GM19328 (cell line): ENCODE data around the gene SPAG16.

ENCODE experiments used
- ATAC-seq: cut with Tn5 transposase; IDR thresholded peaks from one replicate; pipeline ENCODE4 v1.9.1; 2021; ENCODE audit warnings: mild to moderate bottlenecking, moderate library complexity; ENCODE audit not compliant: unreplicated experiment

The SPAG16 gene

DNA sequence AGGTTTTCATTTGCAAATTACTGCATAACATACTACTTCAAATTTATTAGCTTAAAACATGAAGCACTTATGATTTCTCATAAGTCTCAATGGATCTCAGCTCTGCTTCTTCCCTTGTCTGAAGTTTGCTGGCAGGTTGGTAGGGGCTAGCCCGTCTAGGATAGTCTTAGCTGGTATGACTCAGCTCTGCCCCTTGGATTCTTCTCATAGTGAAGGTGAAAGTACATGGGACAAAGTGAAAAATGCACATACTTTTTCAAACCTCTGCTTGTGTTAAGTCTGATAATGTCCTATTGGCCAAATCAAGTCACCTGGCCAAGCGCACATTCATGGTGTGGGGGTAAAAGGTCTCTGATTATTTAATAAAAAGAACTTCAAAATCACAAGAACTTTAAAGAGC, 941.8 kb downstream of the SPAG16 start:
- no peak for ATAC-seq

DNA sequence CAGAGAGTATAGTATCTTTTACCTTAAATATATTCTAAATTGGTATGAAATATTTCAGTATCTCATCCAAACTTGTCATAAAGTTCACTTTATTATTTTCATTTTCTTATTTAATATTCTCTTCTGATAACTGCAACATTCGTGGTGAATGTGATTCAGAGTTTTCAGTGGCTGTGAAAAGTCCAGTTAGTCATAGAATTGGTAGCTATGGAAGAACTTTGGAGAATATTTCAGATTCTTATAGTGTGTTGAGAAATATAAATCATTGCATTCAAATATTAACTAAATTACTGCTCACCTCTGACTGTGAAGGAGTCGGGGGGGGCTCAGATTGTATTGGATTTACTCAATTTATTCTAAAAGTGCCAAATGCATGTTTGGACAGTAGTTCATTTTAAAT, 948.0 kb downstream of the SPAG16 start:
- ATAC-seq: no peak

DNA sequence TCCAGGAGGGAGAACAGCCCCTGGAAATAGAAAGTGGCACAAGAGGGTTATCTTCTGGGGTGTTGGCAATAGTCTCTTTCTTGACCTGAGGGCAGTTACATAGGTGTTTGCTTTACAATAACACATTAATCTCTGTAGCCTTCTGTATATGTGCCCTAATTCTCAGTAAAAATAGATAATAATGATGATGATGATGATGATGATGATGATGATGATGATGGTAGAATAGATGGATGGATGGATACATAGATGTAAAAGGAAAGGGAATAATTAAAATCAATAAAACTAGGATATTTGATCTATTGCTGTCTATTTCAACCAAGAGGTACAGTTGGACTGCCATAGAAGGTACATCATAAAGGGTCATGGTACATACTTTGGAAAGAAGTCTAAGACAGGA, 948.9 kb downstream of the SPAG16 start:
- no peak for ATAC-seq

DNA sequence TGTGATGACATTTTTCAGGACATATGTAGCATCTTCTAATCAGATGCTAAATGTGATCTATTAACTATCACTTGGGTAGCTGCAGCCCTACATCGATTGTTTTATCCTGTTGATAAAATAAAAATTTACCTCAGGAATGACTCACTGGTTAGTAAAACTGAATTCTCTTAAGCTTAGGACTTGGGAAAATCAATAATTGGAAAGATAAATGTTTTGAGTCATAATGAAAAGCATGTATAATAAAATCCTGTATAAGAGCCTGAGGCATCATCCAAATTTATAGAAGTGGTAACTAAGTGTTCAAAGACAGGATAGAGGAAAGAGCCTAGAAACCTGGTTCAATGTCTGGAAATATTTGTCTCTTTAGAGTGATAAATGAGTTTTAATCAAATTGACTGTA, 958.5 kb downstream of the SPAG16 start:
- no peak for ATAC-seq

DNA sequence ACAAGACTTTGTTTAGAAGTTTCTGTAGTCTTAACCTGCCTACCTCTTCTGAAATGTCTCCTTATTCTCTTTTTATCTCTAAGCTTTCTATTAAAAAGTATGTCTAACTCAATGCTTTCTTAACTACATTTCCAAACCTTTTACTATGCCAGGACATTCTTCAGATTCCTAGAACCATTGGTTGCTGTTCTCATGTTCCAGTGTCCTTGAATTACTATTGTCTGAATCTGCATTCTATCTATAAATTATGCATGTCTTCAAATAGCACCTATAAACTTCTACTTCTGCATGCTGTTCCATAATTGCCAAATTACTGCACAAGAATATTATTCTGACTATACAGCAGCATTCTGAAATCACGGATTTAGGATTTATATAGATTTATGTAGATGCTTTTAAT, 960.6 kb downstream of the SPAG16 start:
- no peak for ATAC-seq

DNA sequence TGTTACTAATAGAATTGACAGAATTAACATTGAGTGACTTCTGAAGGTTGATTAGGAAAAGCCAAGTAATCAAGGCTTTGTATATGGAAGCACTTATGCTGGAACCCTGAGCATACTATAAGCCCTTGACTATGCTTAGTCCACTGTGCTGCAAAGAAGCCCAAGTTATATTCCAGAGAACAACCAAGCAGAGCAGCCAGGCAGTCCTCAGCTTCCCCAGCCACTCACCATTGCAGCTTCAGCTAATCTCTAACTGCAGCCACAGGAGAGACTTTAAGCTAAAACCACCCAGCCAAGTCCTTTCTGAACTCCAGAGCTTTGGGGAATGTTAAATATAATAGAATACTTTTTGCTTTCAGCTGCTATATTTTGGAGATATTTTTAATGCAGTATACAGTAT, 962.2 kb downstream of the SPAG16 start:
- ATAC-seq: no peak

DNA sequence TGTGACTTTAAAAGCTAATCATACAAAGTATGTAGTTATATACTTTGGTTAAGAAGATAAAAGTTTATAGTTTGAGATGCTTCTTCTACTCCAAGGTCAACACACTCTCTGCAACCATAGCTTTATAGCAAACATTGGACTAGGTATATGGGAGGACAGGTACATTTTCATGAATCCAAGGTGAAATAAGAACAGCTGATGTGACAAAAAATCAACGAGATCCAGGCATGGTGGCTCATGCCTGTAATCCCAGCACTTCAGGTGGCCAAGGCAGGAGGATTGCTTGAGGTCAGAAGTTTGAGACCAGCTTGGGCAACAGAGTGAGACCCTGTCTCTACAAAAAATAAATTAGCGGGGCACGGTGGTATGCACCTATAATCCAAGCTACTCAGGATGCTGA, 963.3 kb downstream of the SPAG16 start:
- ATAC-seq: no peak

DNA sequence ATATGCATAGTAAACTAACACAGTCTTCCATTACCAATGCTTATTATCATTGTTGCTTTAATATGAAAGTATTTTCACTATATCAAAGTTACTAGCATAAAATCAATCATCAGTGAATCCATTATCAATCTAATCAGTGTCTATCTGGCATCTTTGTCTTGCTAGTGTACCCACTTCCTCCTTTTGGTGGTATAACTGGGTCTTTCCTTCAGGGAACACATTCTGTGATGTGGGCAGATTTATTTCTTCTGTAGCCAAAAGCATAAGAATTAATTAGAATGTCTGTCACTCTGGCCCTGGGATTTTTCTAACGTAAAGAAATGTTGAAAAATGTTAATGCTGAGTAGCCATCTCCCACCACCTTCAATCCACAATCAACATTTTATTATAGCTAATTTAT, 970.8 kb downstream of the SPAG16 start:
- no peak for ATAC-seq

DNA sequence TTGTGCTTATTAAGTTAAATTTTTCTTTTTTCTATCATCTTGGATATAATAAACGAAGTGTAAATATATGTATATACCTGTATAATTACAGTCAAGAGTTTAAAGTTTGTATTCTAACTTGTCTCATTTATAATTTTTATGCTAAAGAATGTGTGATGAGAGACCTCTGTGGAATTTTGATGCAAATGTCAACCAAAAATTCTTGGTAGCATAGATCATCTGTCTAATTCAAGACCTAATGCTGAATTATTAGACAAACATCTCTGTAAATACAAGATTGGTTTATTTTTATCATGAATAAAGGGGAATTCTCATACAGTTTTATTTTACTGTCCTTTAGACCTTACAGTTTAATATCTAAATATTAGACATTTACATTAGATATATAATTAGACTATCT, 977.4 kb downstream of the SPAG16 start:
- no peak for ATAC-seq

DNA sequence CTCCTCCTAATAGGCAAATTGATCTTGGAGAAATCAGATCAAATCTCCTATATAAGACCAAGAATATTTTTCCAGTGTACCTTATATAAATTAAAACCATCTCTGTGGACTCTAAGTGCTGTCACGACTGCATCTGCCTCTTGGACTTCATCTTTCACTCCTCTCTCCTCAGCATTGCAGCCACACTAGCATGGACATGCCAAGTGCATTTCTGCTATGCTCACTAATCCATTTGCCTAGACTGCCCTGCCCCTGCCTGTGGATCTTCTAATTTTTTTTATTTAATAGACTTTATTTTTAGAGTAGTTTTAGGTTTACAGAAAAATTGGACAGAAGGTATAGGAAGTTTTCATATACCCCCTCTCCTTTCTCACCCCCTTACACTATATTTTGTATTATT, 979.9 kb downstream of the SPAG16 start:
- ATAC-seq: no peak

DNA sequence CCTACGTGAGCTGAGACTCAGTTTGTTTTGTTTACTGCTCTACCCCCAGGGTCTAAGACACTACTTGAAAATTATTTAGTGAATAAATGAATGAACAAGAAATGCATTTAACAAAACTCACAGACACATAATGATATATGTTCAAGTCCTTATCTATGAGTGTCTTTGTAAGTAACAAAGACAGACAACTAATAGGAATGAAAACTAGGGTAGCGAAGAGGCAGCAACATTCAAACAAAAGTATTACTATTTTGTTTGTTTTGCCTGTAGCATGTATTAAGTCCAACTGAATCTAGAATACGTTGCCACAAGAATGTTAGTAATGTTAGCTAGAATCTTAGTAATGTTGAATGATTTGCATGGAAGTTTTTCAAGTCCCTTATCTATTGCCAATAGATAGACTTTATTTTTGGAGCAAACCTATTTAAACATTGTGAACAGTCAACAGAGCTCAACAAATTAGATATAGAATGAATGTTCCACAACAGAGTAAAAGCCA, 981.8 kb downstream of the SPAG16 start:
- no peak for ATAC-seq

DNA sequence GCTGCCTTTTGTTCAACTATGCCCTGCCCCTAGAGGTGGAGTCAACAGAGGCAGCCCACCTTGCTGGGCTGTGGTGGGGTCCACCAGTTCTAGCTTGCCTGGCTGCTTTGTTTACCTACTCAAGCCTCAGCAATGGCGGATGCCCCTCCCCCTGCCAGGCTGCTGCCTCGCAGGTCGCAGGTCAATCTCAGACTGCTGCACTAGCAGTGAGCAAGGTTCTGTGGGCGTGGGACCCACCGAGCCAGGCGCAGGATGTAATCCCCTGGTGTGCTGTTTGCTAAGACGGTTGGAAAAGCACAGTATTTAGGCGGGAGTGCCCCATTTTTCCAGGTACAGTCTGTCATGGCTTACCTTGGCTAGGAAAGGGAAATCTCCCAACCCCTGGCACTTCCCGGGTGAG, 993.6 kb downstream of the SPAG16 start:
- ATAC-seq: no peak

DNA sequence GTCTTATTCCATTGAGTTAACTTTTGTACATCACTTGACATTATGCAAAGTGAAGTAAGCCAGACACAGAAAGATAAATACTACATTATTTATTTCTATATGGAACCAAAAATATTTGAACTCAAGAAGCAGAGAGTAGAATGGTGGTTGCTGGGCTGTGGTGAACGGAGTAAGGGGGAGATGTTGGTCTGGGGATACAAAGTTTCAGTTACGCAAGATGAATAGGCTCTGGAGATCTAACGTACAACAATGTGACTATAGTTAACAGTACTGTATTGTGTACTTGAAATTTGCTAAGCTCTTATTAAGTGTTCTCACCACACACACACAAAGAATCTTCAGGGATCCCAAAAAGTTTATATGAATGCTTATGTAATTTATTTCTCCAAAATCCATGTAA, 1001.7 kb downstream of the SPAG16 start:
- ATAC-seq: no peak

DNA sequence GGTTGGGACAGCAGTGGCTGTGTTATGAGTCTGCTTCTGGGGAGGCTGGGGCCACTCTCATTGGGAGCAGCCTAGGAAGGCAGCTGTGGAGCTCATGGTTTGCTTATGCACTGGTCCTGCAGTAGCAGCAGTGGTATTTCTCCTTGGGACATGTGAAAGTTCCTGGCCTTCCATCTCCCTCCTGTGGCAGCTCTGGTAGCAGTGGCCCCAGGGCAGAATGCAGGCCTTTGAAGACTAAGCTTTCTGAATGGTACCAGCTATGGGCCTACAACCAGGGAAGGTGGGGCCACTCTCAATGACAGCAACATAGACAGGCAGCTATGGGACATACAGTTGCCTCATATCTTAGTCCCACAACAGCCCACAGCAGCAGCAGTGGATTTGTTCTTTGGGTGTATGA, 1009.3 kb downstream of the SPAG16 start:
- no peak for ATAC-seq

DNA sequence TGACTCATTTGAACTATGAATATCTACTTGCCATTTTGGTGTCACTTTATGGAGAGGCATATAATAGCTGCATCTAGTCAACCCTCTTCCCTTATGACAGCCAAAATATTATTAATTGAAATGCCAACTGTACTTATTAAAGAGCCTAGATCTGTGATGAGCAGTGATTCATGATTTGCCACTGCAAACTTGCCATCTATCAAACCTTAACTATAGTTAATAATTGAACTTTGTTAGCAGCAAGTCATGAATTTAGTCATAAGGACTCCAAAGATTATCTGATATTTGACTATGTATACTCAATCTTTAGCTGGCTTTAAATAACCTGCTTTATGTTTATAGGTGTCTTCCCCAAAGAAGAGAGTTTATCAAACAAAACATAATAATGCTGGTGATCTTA, 1010.2 kb downstream of the SPAG16 start:
- no peak for ATAC-seq

DNA sequence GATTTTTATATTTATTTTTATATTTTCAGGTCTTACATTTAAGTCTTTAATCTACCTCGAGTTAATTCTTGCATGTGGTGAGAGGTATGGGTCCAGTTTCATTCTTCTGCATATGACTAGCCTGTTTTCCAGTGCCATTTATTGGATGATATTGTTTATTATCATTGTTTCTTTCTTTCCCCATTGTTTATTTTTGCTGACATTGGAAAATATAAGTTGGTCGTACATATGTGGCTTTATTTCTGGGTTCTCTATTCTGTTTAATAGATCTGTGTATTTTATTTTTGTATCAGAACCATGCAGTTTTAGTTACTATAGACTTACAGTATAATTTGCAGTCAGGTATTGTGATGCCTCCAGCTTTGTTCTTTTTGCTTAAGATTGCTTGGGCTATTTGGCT, 1013.2 kb downstream of the SPAG16 start:
- ATAC-seq: no peak

DNA sequence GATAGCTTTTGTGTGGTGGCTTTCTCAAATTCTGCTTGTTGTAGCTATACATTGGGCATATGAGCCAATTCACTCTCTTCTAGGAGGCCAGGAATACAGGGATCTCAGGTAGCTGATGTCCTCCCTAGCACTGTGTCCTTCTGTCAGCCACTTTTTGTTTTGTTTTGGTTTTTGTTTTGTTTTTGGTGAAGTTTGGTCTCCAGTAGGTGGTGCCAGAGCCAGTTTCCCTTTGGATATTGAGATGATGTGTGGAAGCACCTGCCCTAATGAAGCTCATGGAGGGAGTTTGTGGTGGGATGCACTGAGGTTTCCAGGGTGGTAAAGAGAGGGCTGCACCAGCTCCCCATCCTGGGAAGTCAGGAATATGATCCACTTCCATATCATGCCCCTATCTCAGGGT, 1026.1 kb downstream of the SPAG16 start:
- no peak for ATAC-seq

DNA sequence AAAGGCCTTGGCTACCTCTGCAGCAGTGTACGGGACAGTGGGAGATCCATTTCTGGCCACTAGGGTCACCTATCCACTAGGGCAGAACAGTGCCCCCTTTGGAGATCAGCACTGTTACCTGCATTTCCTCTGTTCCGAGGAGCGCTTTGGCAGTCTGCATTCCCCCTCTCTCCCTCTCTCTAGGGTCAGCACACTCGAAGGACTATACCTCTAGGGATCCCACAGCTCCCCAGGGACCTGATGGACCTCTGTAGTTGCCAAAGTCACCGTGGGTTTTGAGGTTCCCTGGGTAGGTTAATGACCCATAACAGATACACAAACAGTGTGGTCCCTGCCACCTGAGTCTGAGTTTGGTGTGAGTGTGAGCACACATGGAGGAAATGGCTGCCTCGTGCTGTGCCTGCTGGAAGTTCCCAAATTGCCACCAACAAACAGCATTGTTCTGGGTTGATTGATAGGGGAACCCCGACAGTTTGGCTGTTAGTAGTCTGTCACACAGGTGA, 1026.8 kb downstream of the SPAG16 start:
- no peak for ATAC-seq

DNA sequence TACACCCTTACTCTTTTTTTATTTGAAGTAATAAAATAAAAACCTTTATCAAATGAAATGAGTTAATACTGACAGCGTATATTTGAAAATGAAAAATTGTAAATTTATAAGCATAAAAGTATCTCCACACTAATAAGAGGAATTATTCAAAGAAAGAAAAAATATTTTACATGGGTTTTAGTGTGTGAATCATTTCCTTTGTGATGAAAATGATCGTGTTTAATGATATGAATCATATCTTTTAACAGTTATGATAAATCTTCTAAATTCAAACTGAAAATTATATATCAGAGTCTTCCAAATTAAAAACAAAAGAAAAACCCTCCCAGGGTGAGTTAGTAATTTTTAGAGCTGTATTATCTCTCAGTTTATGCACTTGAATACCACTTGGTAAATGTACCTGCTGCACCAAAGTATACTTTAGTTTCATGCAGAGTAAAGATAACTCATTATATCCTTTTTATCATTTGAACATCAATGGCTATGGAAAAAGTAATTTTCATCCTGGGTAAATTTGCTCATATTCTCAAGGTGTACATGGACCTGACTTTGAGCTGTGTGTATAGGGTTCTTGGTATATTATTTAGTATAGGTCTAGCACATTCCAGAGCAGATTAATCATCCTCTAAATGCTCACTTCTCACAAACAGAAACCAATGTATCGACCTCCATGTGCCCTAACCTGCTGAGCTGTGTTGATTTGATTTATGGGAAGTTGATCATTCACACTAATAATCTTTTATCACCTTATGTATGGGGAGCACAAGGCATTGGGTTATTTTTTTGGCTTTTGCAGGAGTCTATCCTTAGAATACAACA, 1027.9 kb downstream of the SPAG16 start:
- ATAC-seq: no peak

DNA sequence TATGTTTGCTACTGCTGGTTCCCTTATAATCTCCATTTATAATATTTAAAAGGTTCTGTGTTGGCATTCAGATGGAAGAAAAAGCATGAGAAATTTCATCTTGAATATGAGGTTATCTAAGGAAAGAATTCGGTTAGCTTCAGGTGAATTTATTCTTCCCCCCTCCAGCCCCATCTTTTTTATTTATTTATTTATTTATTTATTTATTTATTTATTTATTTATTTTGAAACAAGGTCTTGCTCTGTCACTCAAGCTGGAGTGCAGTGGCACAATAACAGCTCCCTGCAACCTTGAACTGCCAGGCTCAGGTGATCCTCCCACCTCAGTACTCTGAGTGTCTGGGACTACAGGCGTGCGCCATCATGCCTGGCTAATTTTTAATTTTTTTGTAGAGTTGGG, 1031.1 kb downstream of the SPAG16 start:
- ATAC-seq: no peak

DNA sequence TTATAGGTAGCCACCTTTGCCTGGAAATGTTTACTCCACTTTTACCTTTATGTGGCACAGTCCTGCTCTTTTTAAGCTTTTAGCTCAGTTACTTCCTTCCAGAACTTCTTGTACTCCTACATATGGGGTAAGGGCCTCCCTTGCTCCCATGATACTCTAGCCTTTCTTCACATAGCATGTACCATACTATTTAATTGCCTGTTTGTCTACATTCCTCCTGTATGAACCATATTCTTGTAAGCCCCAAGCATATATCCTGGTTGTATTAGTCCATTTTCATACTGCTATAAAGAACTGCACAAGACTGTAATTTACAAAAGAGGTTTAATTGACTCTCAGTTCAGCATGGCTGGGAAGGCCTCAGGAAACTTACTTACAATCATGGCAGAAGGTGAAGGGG, 1035.9 kb downstream of the SPAG16 start:
- no peak for ATAC-seq

DNA sequence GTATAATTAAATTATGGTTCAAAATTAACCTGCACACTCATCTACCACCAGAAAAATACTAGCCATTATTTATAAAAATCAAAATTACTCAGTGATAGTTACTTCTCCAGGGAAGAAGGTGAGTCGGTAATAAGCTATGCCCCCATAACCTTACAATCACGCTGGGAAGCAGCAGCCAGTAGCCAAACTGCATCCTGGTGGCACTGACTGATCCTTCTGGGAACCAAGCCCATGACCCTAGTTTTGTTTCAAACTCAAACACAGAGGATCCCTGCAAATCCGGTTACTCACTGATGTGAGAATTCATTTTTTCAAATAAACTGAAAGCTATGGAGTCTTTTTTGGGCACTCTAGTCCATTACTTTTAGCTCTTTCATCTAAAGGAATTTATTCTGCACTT, 1038.4 kb downstream of the SPAG16 start:
- ATAC-seq: no peak

DNA sequence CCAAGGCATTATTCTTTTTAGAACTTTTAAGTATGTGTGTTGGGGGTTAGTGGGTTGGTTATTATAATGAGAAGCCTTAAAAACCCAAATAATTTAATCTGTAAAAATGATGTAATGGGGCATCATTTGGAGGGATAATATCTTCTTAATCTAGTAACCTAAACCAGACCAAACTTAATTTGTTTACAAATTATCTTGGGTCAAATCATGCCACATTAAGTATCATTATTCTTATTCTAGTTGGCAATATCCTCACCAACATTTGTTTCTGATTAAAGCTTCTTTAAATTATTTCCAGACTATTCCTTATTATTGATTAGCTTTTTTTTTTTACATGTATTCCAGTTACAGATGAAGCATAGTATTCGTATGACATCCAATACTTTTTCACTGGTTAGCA, 1041.1 kb downstream of the SPAG16 start:
- no peak for ATAC-seq
